Glutamatergic neuron (in vitro differentiated cells): ENCODE measurements around the gene C12orf75. TPM values are rescaled to one million over a fixed set of nuclear protein-coding genes. Genes with fewer than 3 reads are reported as not detected.
"Not testable (repeated sequence)": the region's sequence is repeated elsewhere in the genome, so short reads cannot be mapped to it uniquely, and the experiment has no call there.

ENCODE experiments used
- DNase-seq: peaks from one replicate; pipeline ENCODE4 v3.0.0; 2022
- H3K27ac Mint-ChIP-seq: one replicate; pipeline ENCODE4 v1.8.0; 2020; ENCODE audit warnings: mild to moderate bottlenecking, mixed read lengths, inconsistent platforms; ENCODE audit not compliant: unreplicated experiment
- H3K27me3 Mint-ChIP-seq: one replicate; pipeline ENCODE4 v1.8.0; 2020; ENCODE audit warnings: mild to moderate bottlenecking, moderate library complexity, mixed read lengths, inconsistent platforms; ENCODE audit not compliant: unreplicated experiment
- H3K36me3 Mint-ChIP-seq: one replicate; pipeline ENCODE4 v1.8.0; 2020; ENCODE audit warnings: mild to moderate bottlenecking, mixed read lengths, inconsistent platforms; ENCODE audit not compliant: unreplicated experiment
- H3K4me1 Mint-ChIP-seq: one replicate; pipeline ENCODE4 v1.8.0; 2020; ENCODE audit warnings: mild to moderate bottlenecking, low read depth, mixed read lengths, inconsistent platforms; ENCODE audit not compliant: unreplicated experiment
- H3K4me3 Mint-ChIP-seq: one replicate; pipeline ENCODE4 v1.8.0; 2020; ENCODE audit warnings: mild to moderate bottlenecking, mixed read lengths, inconsistent platforms; ENCODE audit not compliant: unreplicated experiment
- H3K9me3 Mint-ChIP-seq: one replicate; pipeline ENCODE4 v1.8.0; 2020; ENCODE audit warnings: mild to moderate bottlenecking, moderate library complexity, mixed read lengths, inconsistent platforms; ENCODE audit not compliant: unreplicated experiment
- total RNA-seq: library from RNA; stranded (reverse); fragmentation: NEBNext Ultra II Directional; extraction: Animal tissue kit (Norgen Biotek cat#: 25700); gene quantifications from one replicate; pipeline ENCODE4 v1.2.1, GENCODE V29; 2021; ENCODE audit not compliant: unreplicated experiment
- TF ChIP-seq, protein P1 (sequence below): fragments of 200-600 bp; sonication (generic); IDR thresholded peaks from one replicate; pipeline ENCODE4 v1.5.0; 2021; ENCODE audit not compliant: partially characterized antibody, unreplicated experiment

The C12orf75 gene
- total RNA-seq, 1 donor from 2014 or later, result 9.4 TPM

DNA sequence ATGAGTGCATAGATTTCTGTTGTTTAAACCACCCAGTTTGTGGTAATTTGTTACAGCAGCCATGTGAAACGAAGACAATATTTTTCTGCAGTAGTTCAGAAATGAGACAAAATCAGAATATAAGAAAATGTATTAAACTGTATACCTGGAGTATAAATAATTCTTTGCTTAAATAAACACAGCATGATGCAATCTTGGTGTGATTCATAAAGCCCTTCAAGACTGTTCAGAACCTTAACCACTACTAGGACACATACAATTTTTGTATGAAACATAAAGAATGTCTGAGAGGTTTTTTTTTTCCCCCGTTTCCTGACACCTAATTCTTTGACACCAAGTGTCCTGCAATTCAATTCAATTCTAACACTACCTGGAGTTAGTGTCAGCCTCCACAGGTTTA lies 10.5 kb downstream of the C12orf75 start:
- H3K4me1 Mint-ChIP-seq, result no peaks in the 10 kb centered on the region
- no peak overlapping the region for H3K4me3 Mint-ChIP-seq
- no peak for DNase-seq
- TF ChIP-seq, protein P1, sequence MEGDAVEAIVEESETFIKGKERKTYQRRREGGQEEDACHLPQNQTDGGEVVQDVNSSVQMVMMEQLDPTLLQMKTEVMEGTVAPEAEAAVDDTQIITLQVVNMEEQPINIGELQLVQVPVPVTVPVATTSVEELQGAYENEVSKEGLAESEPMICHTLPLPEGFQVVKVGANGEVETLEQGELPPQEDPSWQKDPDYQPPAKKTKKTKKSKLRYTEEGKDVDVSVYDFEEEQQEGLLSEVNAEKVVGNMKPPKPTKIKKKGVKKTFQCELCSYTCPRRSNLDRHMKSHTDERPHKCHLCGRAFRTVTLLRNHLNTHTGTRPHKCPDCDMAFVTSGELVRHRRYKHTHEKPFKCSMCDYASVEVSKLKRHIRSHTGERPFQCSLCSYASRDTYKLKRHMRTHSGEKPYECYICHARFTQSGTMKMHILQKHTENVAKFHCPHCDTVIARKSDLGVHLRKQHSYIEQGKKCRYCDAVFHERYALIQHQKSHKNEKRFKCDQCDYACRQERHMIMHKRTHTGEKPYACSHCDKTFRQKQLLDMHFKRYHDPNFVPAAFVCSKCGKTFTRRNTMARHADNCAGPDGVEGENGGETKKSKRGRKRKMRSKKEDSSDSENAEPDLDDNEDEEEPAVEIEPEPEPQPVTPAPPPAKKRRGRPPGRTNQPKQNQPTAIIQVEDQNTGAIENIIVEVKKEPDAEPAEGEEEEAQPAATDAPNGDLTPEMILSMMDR, result no peak
- H3K27ac Mint-ChIP-seq, result no peak overlapping the region
- peaks cover 6% of the 10 kb centered on the region for H3K36me3 Mint-ChIP-seq
- H3K27me3 Mint-ChIP-seq, result no peaks in the 10 kb centered on the region
- no peaks in the 10 kb centered on the region for H3K9me3 Mint-ChIP-seq

DNA sequence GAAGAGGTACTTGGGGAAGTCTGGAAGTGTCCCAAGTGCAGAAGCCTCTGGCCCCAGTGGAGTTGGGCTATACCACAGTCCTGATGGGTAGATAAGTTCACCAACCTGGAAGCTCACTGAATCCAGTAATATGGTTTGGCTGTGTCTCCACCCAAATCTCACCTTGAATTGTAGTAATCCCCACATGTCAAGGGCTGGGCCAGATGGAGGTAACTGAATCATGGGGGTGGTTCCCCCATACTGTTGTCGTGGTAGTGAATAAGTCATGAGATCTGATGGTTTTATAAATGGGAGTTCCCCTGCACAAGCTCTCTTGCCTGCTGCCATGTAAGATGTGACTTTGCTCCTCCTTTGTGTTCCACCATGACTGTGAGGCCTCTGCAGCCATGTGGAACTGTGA lies 11.1 kb downstream of the C12orf75 start:
- not testable (repeated sequence) for H3K27ac Mint-ChIP-seq, H3K4me1 Mint-ChIP-seq, H3K27me3 Mint-ChIP-seq, H3K36me3 Mint-ChIP-seq, H3K4me3 Mint-ChIP-seq, DNase-seq, H3K9me3 Mint-ChIP-seq

DNA sequence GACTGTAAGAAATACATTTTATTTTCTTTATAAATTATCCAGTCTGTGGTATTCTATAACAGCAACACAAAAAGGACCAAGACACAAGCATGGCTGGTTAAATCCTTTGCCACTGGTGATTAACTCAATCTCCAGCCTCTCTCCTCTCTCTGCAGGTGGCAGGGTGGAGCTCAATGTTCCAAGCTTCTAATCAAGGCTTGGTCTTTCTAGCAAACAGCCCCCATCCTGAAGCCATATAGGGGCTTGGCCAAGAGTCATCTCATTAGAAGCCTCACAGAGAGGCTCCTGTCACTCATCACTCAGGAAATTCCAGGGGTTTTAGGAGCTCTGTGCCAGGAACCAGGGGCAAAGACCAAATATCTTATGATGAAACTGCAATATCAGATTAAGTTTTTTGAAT lies 12.0 kb downstream of the C12orf75 start:
- no peak for DNase-seq

DNA sequence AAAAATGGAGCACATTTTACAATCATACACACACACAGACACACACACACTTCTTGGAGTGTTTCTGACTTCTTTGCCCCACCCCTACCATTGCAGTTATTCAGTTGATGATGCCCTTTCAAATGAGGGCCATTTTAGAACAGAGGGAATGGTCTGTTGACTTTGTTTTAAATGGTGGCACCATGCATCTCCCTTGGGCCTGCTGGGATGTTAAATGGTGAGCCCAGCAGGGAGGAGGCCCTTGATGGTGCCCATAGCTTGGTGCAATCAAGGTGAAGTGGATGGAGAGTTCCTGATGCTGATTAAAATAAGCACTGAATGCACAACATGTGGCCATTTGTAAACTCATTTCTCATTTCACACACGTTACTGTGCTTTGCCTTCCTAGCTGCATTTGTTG lies 13.3 kb downstream of the C12orf75 start:
- Mint-ChIP-seq H3K27ac (no peak overlapping the region), H3K4me3 (no peak overlapping the region), H3K4me1 (no peaks in the 10 kb centered on the region), H3K27me3 (no peaks in the 10 kb centered on the region), H3K36me3 (peaks cover 6% of the 10 kb centered on the region), H3K9me3 (no peaks in the 10 kb centered on the region)
- no peak for DNase-seq
- TF ChIP-seq, protein P1, result no peak

More for the DNA sequence above, 12.0 kb downstream of the C12orf75 start:
- Mint-ChIP-seq H3K9me3 (no peaks in the 10 kb centered on the region), H3K27me3 (no peaks in the 10 kb centered on the region), H3K36me3 (peaks cover 6% of the 10 kb centered on the region), H3K4me3 (no peak overlapping the region), H3K4me1 (no peaks in the 10 kb centered on the region), H3K27ac (no peak overlapping the region)
- TF ChIP-seq, protein P1, result no peak

DNA sequence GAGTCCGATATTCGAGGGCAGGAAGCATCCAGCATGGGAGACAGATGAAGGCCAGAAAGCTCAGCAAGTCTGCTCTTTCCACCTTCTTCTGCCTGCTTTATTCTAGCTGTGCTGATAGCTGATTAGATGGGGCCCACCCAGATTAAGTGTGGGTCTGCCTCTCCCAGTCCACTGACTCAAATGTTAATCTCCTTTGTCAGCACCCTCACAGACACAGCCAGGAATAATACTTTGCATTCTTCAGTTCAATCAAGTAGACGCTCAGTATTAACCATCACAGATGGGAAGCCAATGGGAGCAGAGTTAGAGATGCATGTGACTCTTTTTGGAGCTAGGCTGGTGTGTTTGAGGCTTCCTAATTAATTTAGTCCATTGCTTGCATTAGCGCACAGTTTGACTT lies 17.0 kb downstream of the C12orf75 start:
- no peaks in the 10 kb centered on the region for H3K36me3 Mint-ChIP-seq
- peaks cover 3% of the 10 kb centered on the region for H3K4me1 Mint-ChIP-seq
- no peak overlapping the region for H3K27ac Mint-ChIP-seq
- peaks cover 4% of the 10 kb centered on the region for H3K27me3 Mint-ChIP-seq
- TF ChIP-seq, protein P1, result no peak
- no peak for DNase-seq
- H3K9me3 Mint-ChIP-seq, result no peaks in the 10 kb centered on the region
- H3K4me3 Mint-ChIP-seq, result no peak overlapping the region

DNA sequence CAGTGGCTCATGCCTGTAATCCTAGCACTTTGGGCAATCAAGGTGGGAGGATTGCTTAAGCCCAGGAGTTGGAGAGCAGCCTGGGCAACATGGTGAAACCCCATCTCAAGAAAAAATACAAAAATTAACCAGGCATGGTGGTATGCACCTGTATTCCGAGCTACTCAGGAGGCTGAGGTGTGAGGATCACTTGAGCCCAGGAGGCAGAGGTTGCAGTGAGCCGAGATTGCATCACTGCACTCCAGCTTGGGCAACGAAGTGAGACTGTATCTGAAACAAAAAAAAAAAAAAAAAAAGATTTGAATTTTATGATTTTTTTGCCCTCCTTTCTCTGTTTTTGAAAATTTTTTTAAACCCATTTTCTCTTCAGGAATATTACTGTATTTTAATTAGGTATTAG lies 17.7 kb downstream of the C12orf75 start:
- no peak overlapping the region for H3K4me3 Mint-ChIP-seq
- DNase-seq, result no peak
- no peaks in the 10 kb centered on the region for H3K36me3 Mint-ChIP-seq
- peaks cover 4% of the 10 kb centered on the region for H3K27me3 Mint-ChIP-seq
- TF ChIP-seq, protein P1, result no peak
- H3K9me3 Mint-ChIP-seq, result no peaks in the 10 kb centered on the region
- H3K4me1 Mint-ChIP-seq, result peaks cover 3% of the 10 kb centered on the region
- H3K27ac Mint-ChIP-seq, result no peak overlapping the region
